HG03060 (cell line): Measurements from ENCODE around the gene CSPG4.
A peak's percentile ranks its signal among the peaks of the same experiment; 100 is the strongest.
"Not testable (repeated sequence)": the region's sequence is repeated elsewhere in the genome, so short reads cannot be mapped to it uniquely, and the experiment has no call there.

Source experiments
- ATAC-seq: cut with Tn5 transposase; IDR thresholded peaks from one replicate; pipeline ENCODE4 v1.9.1; 2021; ENCODE audit warnings: low read depth, moderate number of reproducible peaks; ENCODE audit not compliant: unreplicated experiment

Gene CSPG4

GRCh38 chr15:75705854-75706681, 6.6 kb downstream of the CSPG4 start:
- no peak for ATAC-seq

GRCh38 chr15:75705375-75705774, 7.3 kb downstream of the CSPG4 start:
- not testable (repeated sequence) for ATAC-seq

DNA sequence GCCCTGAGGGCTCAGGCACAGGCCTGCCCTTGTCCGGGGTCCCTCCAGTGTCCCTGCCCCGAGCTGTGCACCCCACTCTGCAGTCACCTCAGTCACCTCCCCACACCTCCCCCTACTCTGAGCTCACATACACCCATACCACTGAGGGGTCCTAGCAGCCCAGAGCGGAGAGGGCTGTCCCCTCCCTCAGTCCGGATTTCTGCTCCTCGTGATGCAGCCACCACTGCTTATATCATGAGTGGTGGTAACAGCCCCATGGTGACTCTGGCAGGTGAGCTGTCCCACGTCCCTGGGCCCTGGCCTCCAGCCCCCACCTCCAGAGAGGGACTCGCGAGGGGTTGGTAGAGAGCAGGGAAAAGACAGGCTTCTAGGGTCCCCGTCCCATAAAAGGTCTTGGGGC, 8.0 kb downstream of the CSPG4 start:
- ATAC-seq: no peak

DNA sequence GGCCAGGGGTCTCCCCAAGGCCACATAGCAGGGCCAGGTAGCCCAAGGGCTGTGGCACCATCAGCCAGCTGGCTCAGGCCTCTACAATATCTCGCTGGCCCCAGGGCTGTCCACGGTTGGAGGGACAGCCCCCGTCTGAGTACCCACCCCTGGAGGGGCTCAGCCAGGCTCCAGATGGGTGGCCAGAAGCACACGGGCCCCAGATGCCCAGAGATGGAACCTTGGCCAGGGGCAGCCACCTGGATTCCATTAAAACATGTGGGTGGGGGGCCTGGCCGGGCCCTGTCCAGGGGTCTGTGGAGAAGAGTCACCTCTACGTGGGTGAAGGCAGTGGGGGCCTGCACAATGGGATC, 8.4 kb downstream of the CSPG4 start:
- ATAC-seq: no peak

GRCh38 chr15:75703440-75704262, 9.0 kb downstream of the CSPG4 start:
- not testable (repeated sequence) for ATAC-seq

- no peak for ATAC-seq
Measured at GRCh38 chr15:75702436-75702835, 10.2 kb downstream of the CSPG4 start.

GRCh38 chr15:75701071-75702003, 11.3 kb downstream of the CSPG4 start:
- ATAC-seq: not testable (repeated sequence)

DNA sequence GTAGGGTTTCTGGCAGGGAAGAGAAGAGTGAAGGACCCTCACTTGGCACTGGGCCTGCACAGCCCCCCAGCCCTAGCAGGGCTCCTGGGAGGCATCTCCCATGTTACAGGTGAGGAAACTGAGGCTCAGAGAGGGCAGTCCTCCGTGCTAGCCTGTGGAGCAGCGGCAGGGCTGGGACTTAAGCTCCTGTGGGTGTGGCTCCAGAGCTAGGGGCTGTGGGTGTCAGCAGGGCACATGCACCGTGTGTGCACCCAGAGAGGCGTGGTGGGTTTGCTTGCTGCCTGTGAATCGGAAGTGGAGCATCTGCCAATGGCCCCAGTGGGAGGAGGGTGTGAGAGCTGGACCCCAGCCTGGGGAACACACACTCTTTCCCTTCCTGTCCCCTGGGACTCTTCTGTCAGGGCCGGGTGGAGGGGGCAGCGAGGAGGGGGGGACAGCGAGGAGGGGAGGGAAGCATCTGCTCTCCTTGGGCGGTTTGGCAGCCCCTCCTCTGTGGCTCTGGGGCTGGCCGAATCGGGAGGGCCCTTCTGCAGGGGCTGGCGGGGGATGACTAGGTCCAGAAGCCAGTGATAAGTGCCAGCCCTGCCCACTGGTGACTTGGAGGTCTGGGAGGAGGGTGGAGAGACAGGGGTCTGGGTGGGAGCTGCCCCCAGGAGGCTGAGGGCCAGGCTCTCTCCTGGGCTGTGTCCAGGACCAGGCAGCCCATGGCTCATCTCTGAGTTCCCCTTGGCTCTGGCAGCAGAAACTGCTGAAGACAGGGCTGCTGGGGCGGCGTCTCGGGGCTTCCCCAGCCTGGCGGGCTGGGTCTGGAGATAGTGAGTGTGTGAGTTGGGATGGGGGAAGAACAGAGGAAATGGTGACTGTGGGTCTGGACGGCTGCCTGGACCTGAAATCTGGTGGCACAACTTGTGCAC, 12.4 kb downstream of the CSPG4 start:
- peak; percentile 50 for ATAC-seq

GRCh38 chr15:75699517-75699916, 13.1 kb downstream of the CSPG4 start:
- not testable (repeated sequence) for ATAC-seq

- not testable (repeated sequence) for ATAC-seq
Measured at GRCh38 chr15:75697974-75698747, 14.5 kb downstream of the CSPG4 start.

GRCh38 chr15:75697523-75697922, 15.1 kb downstream of the CSPG4 start:
- no peak for ATAC-seq

DNA sequence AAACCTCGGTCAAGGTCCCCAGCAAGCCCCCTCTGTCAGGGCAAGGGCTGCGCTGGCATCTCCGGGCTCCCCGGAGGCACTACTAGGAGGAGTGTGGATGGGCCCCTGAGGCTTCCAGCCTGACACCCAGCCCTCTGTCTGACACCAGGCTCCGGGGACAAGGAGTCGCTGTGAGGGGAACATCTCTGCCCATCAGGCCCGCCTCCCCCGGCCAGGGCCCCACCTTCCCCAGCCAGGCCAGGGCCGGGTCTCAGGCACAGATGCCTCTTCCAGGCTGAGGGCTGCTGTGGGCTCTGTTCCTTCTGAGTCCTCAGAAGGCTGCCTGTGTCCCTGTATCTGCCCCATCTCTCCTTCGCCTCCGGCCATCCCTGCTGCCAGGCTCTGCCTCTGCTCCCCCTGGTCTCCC, 15.8 kb downstream of the CSPG4 start:
- ATAC-seq: no peak

GRCh38 chr15:75696311-75696720, 16.3 kb downstream of the CSPG4 start:
- ATAC-seq: no peak

GRCh38 chr15:75695634-75696310, 16.9 kb downstream of the CSPG4 start:
- no peak for ATAC-seq

- ATAC-seq: no peak
Measured at GRCh38 chr15:75695220-75695619, 17.4 kb downstream of the CSPG4 start.

DNA sequence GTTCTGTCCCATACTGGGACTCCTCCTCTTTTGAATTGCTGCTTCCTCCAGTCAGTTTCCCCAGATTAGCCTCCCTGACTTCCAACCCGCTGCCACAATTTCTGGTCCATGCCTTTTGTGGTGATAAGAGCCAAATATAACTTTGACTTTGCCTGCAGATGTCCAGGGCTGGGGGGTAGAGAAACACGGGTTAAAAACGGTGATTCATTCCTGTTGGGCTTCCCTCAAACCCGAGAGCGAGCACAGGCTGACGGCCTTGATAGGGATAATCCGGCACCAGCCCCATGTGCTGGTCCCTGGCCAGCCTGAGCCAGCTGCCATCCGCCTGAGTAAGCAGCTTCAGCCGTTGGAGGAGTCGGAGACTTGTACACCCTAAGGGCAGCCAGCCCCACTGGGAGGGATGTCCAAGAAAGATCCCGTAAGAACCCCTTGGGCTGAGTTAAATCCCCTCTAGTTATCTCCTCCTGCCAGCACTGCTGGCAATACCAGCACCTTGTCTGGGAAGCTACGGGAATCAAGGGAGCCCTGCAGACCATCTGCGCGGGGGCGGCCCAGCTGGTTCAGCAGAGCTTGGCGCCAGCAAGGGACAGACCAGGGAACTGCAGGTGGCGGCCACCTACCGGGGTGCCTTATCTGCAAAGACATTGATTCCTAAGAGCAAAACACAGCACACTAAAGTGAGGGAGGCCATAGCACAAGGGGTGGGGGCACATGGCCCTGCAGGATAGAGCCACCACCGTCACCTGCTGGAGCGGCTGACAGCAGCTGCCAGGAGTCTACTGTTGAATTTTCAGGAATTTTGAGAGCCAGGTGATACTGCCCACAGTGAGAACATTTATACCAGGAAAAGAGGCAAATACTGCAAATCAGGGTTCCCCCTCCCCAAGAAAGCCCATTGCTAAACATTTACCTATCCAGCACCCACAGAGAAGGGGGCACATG, 18.1 kb downstream of the CSPG4 start:
- ATAC-seq: no peak
